Tibial nerve (tissue), 4 donors: ENCODE measurements around the gene YAF2. TPM values are rescaled to one million over a fixed set of nuclear protein-coding genes. Genes with fewer than 3 reads are reported as not detected.
A peak's percentile ranks its signal among the peaks of the same experiment; 100 is the strongest.

Source experiments
- DNase-seq, 2 donors: peaks; one replicate each; pipeline ENCODE4 v3.0.0-alpha.2; 2019; ENCODE audit warnings: low spot score in 2 of 2
- H3K27ac ChIP-seq, 4 donors: fragments of 200-600 bp; sonication (generic) in 3 of 4; one replicate each; pipeline ENCODE4 v1.5.1; 2017 to 2019; ENCODE audit warnings: mild to moderate bottlenecking in 1 of 4
- H3K27me3 ChIP-seq, 2 donors: fragments of 200-600 bp; sonication (generic) in 1 of 2; one replicate each; pipeline versions ENCODE4 v1.5.1 to v1.6.0; 2017 to 2019
- H3K36me3 ChIP-seq, 3 donors: fragments of 200-600 bp; sonication (generic); one replicate each; pipeline ENCODE4 v1.5.1; 2018 to 2019
- H3K4me1 ChIP-seq, 4 donors: fragments of 200-600 bp; sonication (generic) in 3 of 4; one replicate each; pipeline ENCODE4 v1.5.1; 2017 to 2019
- H3K4me3 ChIP-seq, 4 donors: fragments of 200-600 bp; sonication (generic) in 3 of 4; one replicate each; pipeline ENCODE4 v1.5.1; 2017 to 2019; ENCODE audit warnings: mild to moderate bottlenecking in 1 of 4, moderate library complexity in 1 of 4
- H3K9me3 ChIP-seq, 4 donors: fragments of 200-600 bp; sonication (generic) in 3 of 4; one replicate each; pipeline ENCODE4 v1.5.1; 2017 to 2019
- EP300 ChIP-seq, 2 donors: sonication (generic); formaldehyde crosslinking; IDR thresholded peaks; one replicate each; pipeline ENCODE4 v1.6.1; 2017; ENCODE audit warnings: antibody characterized with exemption in 2 of 2, mild to moderate bottlenecking in 1 of 2
- POLR2A ChIP-seq, 2 donors: fragments of 450-650 bp; IDR thresholded peaks; one replicate each; pipeline ENCODE4 v1.6.1; 2017; ENCODE audit warnings: antibody characterized with exemption in 2 of 2, mild to moderate bottlenecking in 2 of 2, moderate library complexity in 2 of 2
- WGBS, 2 donors: methylation state at CpG; one replicate each; pipeline ENCODE4 v1.1.5; 2018; 5-methylcytosine and 5-hydroxymethylcytosine counted together
- total RNA-seq, 4 donors: library from RNA; depleted of rRNA; stranded (reverse); fragments of >200 nt; gene quantifications; one replicate each; pipeline ENCODE4 v1.1.0, GENCODE V29; 2016
- TF ChIP-seq, protein P1 (sequence below), 5 experiments: fragments of 200-600 bp in 3 of 5; fragments of 450-650 bp in 2 of 5; sonication (generic) in 3 of 5; IDR thresholded peaks; one replicate each; pipeline ENCODE4 v1.5.1; 2016 to 2019; ENCODE audit warnings: antibody characterized with exemption in 5 of 5, mild to moderate bottlenecking in 3 of 5, moderate library complexity in 2 of 5

YAF2 gene
- total RNA-seq, 4 donors from 2014 or later: 25.7 to 66.0 (median 38.7) TPM

DNA sequence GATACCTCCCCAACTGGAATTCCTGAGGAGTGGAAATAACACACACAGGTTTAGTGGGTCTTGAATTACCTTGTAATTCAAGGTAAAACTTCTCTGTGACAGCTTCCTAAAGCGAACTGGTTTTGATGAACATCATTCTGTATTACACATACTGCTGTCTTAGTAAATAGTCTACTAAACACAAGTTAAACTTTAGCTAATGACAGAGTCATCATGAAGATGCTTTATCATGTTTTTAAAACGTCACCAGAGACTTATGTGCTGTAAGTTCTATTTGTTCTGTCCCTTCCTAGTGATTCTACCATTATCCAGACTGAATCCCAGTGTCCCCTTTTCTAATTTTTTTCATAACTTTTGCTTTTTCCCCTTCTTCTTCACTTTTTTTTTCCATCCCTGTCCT is 81.8 kb downstream of the YAF2 start:
- WGBS, 2 donors: 56 to 65% methylated on average over 2 of the region's 2 CpGs
- TF ChIP-seq, protein P1, sequence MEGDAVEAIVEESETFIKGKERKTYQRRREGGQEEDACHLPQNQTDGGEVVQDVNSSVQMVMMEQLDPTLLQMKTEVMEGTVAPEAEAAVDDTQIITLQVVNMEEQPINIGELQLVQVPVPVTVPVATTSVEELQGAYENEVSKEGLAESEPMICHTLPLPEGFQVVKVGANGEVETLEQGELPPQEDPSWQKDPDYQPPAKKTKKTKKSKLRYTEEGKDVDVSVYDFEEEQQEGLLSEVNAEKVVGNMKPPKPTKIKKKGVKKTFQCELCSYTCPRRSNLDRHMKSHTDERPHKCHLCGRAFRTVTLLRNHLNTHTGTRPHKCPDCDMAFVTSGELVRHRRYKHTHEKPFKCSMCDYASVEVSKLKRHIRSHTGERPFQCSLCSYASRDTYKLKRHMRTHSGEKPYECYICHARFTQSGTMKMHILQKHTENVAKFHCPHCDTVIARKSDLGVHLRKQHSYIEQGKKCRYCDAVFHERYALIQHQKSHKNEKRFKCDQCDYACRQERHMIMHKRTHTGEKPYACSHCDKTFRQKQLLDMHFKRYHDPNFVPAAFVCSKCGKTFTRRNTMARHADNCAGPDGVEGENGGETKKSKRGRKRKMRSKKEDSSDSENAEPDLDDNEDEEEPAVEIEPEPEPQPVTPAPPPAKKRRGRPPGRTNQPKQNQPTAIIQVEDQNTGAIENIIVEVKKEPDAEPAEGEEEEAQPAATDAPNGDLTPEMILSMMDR (IDR thresholded peaks at IDR 0.05): no peak
- TF ChIP-seq POLR2A (IDR thresholded peaks at IDR 0.05): no peak
- TF ChIP-seq EP300 (IDR thresholded peaks at IDR 0.05): no peak

DNA sequence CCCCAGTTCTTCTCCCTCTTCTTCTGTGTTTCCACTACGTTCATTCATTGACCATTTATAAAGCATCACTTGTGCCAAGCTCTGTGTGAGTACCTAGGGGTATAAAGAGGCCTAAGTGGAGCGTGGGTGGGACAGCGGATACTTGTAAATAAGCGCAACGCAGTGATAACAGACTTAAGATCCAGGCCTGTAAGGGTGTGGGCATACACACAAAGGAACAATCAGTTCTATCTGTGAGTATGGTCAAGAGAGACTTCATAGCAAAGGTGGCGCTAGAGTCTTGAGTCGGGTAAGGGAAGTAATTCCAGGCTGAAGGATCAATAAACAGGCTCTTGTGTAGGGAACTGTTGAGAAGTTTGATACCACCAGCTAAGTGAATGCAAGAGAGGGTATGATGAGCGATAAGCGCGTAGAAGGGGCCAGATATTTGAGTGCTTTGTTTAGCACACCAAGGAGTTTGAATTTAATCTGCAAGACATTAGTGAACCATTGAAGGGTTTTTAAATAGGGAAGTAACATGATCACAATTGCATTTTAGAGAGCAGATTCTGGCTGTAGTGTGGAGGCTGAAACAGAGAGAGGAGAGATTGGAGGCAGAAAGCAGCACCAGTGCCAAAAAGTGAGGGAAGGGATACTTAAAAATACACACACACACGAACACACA is 92.4 kb downstream of the YAF2 start:
- DNase-seq: no peak
- Histone ChIP-seq H3K4me1 (peaks cover 0 to 21% (median 5%) of the 10 kb centered on the region in 4 donors), H3K27me3 (no peaks in the 10 kb centered on the region), H3K4me3 (peak overlapping the region; percentile 33 to 69 (median 67)), H3K9me3 (no peaks in the 10 kb centered on the region), H3K36me3 (no peaks in the 10 kb centered on the region), H3K27ac (peak overlapping the region; percentile 70 to 89 (median 80))
- TF ChIP-seq POLR2A (IDR thresholded peaks at IDR 0.05) (no peak), EP300 (IDR thresholded peaks at IDR 0.05) (no peak)
- TF ChIP-seq, protein P1 (IDR thresholded peaks at IDR 0.05): no peak
- 59 to 60% methylated on average over 11 of the region's 11 CpGs for WGBS, 2 donors

More for the DNA sequence above, 81.8 kb downstream of the YAF2 start:
- Histone ChIP-seq H3K27me3 (no peaks in the 10 kb centered on the region), H3K36me3 (peaks cover 0 to 21% (median 0%) of the 10 kb centered on the region in 3 donors), H3K4me1 (no peaks in the 10 kb centered on the region), H3K4me3 (no peak overlapping the region), H3K9me3 (no peaks in the 10 kb centered on the region), H3K27ac (no peak overlapping the region)
- no peak for DNase-seq

DNA sequence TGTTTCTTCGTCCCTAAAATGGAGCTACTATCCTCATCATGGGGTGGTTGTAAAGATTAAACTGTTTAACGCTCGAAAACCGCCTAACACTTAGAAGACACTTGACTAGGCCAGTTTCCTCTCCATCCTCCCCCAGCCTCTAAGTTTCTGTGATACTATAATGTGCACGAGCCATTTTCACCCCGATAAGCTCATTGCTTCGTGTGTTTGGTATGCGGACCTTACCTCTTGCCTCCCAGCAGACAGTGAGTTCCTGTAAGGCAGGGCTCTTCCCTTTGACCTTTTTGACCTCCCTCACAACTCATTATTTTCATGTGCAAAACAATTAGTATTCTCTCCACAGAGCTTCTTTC is 92.9 kb downstream of the YAF2 start:
- WGBS, 2 donors: 2 to 13% methylated on average over 8 of the region's 8 CpGs
- H3K27ac ChIP-seq: peak overlapping the region; percentile 70 to 89 (median 80)
- peak overlapping the region; percentile 33 to 69 (median 67) for H3K4me3 ChIP-seq
- H3K36me3 ChIP-seq: no peaks in the 10 kb centered on the region
- peaks cover 0 to 26% (median 5%) of the 10 kb centered on the region in 4 donors for H3K4me1 ChIP-seq
- DNase-seq: no peak
- H3K9me3 ChIP-seq: no peaks in the 10 kb centered on the region
- H3K27me3 ChIP-seq: no peaks in the 10 kb centered on the region
- TF ChIP-seq, protein P1 (IDR thresholded peaks at IDR 0.05): no peak
- no peak for TF ChIP-seq EP300 (IDR thresholded peaks at IDR 0.05)
- no peak for TF ChIP-seq POLR2A (IDR thresholded peaks at IDR 0.05)

DNA sequence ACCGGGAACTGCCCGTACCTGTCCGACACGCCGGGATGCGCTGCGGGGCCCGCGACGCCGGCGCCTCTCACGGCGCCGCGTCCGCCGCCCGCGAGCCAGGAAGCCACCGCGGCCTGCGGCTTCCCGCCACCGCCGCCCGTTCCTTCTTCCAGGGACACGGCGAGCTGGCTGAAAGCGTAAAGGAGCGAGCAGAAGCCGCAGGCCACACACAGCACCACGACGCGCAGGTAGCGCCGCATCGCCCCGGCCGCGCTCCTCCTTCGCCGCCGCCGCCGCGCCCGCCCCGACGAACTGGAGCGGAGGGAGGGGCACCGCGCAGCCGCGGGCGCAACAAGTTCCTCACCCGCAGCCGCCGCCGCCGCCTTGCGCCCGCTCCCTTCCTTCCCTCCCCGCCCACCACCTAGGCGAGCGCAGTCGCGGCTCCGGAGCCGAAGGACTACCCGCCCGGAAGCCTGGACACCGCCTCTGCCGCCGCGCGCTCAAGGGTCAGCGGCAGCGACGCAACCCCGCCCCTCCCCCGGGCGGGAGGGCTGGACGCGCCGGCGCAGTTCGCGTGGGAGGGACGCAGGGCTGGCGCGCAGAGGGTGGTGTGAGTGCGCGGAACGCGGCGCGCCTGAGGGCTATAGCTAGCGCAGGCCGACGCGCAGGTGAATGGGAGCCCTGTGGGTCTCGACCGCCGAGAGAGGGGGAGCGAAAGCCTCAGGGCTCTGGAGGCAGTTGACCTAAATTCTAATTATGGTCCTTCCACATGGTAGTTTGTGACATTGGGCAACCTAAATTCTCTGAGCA is 93.4 kb downstream of the YAF2 start, which contains the start of gene GXYLT1:
TSS of gene GXYLT1 (minus strand) at position 467 of the 789 bp plus-strand sequence. CDS start at position 239, 228 bp downstream.
- Histone ChIP-seq H3K36me3 (no peaks in the 10 kb centered on the region), H3K27me3 (no peaks in the 10 kb centered on the region), H3K4me3 (peak within 1 kb of the TSS; percentile 33 to 69 (median 67)), H3K27ac (peak within 1 kb of the TSS; percentile 70 to 89 (median 80)), H3K9me3 (no peaks in the 10 kb centered on the region), H3K4me1 (peaks cover 0 to 26% (median 5%) of the 10 kb centered on the region in 4 donors)
- peak; percentile 75 to 80 for DNase-seq
- WGBS, 2 donors: 0 to 4% methylated on average over 28 to 56 of the region's 106 CpGs
- peak in 1 of 2 donors; percentile 92 for TF ChIP-seq EP300 (IDR thresholded peaks at IDR 0.05)
- TF ChIP-seq POLR2A (IDR thresholded peaks at IDR 0.05): peak; percentile 57 to 85
- TF ChIP-seq, protein P1 (IDR thresholded peaks at IDR 0.05): peak in 2 of 5 experiments; percentile 11 to 21

DNA sequence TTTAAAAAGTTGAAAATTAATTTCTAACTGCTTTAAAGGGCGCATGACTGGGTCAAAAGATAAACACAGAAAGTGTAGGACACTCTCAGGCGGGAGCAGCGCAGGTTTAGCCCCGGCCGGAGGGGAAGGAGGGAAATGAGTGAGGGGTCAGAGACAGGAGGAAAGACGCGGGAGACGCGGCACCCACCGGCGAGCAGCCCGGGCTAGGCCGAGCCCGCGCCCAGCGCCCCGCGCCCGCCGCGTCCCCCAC is 94.0 kb downstream of the YAF2 start:
- WGBS, 2 donors: 0 to 1% methylated on average over 14 to 21 of the region's 21 CpGs
- TF ChIP-seq POLR2A (IDR thresholded peaks at IDR 0.05) (no peak), EP300 (IDR thresholded peaks at IDR 0.05) (no peak)
- Histone ChIP-seq H3K36me3 (no peaks in the 10 kb centered on the region), H3K4me1 (peaks cover 0 to 26% (median 5%) of the 10 kb centered on the region in 4 donors), H3K4me3 (peak overlapping the region; percentile 33 to 69 (median 67)), H3K27me3 (no peaks in the 10 kb centered on the region), H3K27ac (peak overlapping the region; percentile 70 to 89 (median 80)), H3K9me3 (no peaks in the 10 kb centered on the region)
- no peak for DNase-seq
